Panc1 (cell line): Measurements from ENCODE around the gene SAMD4A.

ENCODE experiments used
- CTCF ChIP-seq: fragments of 450-650 bp; IDR thresholded peaks from 2 replicates; pipeline ENCODE4 v1.5.1; 2017; ENCODE audit warnings: mild to moderate bottlenecking
- TCF7L2 ChIP-seq: IDR thresholded peaks from 2 replicates; pipeline ENCODE4 v1.6.1; 2011; ENCODE audit warnings: mild to moderate bottlenecking, low read depth, low read length, inconsistent platforms

- no peak for TF ChIP-seq CTCF
- TF ChIP-seq TCF7L2: no peak
Measured at GRCh38 chr14:54597795-54598443, 31.0 kb downstream of the SAMD4A start.
